ENCODE measurements around the gene KIRREL3.

KIRREL3 gene

GRCh38 chr11:126456783-126457542 lies 543.6 kb downstream of the KIRREL3 start:
- DNase-seq: no peak

GRCh38 chr11:126456089-126456488 lies 544.5 kb downstream of the KIRREL3 start:
- no peak for DNase-seq

DNA sequence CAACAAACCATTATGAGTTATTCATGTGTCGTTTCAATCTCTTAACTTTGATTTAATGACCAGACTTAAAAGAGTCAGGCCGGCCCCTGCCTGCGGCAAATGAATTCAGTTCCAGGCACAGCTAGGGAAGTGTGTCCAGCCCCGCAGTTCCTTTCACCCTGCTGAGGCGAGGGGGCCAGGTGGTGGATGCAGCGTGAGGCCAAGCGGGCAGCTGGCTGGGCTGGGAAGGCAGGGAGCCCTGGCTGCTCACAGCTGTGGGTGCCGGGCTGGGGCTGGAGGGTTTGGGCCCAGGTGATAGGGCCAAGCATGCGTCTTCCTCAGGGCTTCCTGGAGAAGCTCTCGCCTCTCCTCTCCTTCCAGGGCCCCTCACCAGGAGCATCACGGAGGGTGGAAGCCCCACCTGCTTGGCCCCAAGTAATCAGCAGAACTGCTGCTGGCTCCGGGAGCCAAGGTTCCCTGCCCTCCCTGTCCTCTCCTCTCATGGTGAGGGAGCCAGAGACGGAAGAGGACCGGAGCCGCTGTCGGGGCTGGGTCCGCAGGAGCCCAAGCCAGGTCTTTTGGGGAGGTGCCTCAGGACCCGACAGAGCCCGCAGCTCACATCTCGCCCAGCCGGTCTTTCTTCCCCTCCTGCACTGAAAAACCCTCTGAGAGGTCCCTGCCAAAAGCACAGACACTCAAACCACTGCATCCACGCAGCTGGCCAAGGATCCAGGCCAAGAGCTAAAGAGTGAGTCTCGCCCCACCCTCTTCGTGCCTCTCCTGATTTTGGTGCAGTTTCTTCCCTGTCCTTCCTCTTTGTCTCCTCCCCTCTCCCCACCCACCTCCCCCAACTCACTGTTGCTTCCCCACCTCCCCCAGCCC lies 548.1 kb downstream of the KIRREL3 start:
- no peak for DNase-seq

GRCh38 chr11:126451211-126451802 lies 549.3 kb downstream of the KIRREL3 start:
- DNase-seq: no peak

DNA sequence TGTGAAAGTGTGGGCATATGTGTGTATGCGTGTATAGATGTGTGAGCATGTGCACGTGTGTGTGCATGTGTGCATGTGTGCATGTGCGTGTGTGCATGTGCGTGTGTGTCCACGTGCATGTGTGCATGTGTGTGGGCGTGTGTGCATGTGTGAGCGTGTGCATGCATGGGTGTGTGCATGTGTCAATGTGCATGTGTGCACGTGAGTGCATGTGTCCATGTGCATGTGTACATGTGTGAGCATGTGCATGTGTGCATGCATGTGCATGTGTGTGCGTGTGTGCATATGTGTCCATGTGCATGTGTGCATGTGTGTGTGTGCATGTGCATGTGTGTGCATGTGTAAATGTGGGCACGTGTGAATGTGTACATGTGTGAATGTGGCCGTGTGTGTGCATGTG lies 549.8 kb downstream of the KIRREL3 start:
- no peak for DNase-seq

GRCh38 chr11:126450198-126450597 lies 550.4 kb downstream of the KIRREL3 start:
- no peak for DNase-seq

DNA sequence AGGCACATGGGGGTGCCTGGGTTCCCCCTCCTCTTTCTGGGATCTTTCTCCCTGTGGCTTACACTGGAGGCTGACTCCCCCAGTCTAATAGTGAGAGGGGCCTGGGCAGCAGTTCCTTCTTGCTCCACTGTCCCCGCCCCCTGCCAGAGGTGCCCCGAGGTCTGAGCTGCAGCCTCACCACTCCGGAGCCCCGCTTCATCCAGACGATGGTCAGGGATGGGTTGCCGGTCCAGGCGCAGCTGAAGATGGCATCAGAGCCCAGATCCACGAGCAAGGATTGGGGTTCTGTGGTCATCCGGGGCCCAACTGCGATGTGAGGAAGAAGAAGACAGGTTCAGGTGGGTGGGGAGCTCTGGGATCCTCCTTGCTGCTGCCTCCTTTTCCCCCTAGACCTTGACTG lies 554.0 kb downstream of the KIRREL3 start:
- DNase-seq: no peak

- no peak for DNase-seq
Observed at GRCh38 chr11:126444072-126444471, 556.5 kb downstream of the KIRREL3 start.

- DNase-seq: peak; percentile 22
Observed at GRCh38 chr11:126443120-126443519, 557.5 kb downstream of the KIRREL3 start.

- DNase-seq: peak; percentile 58
Observed at GRCh38 chr11:126440792-126441514, 559.6 kb downstream of the KIRREL3 start.

DNA sequence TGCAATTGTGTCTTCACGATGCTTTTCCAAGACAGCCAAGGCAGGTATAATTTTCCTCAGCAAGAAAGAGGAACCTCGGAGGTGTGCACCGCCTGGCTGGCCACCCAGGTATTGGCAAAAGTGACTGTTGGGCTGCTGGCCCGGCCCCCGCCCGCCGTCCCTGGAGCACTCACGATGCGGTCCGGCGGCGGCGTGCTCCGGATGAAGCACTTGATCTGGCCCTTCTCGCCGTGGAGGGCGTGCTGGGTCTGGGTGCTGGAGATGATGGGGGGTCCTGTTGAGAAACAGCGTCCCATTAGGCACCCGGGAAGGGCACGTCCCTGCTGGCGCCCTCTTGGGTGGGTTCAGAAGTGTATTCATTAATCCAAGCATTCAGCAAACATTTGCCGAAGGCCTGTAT lies 560.3 kb downstream of the KIRREL3 start:
- DNase-seq: no peak

DNA sequence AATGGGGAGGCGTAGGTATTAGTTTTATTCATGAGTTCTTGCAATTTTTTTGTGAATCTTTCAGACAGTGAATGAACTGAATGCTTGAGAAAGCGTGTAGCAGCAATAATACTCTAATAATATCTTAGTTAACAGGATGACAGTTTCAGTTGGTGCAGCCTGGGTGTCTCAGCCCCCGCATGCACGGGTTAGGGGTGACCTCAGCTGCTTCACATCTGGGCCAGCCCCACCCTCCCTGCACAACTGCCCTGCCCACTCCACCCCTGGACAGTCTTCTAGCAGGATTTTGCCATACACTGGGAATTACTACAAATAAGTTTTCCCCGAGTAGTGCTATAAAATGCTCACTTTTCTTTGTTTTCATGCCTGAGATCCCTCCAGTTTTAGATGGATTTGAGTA lies 561.9 kb downstream of the KIRREL3 start:
- DNase-seq: no peak

DNA sequence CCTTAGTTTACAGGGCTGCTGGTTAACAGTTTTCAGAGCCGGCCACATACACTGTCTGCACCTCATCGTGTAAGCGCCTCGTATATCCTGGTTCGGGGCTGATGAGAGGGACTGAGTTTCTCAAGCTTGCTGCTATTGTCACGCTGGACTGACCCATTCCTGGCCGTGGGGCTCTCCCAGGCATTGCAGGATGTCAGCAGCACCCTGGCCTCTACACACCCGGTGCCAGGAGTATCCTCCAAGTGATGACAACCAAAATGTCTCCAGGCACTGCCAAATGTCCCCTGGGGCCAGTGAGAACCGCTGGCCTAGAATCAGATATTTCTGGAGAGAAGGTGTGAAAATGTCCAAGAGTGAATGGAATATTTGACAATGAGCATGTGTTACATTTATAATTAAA lies 562.3 kb downstream of the KIRREL3 start:
- DNase-seq: no peak

- no peak for DNase-seq
Observed at GRCh38 chr11:126437731-126438130, 562.8 kb downstream of the KIRREL3 start.

DNA sequence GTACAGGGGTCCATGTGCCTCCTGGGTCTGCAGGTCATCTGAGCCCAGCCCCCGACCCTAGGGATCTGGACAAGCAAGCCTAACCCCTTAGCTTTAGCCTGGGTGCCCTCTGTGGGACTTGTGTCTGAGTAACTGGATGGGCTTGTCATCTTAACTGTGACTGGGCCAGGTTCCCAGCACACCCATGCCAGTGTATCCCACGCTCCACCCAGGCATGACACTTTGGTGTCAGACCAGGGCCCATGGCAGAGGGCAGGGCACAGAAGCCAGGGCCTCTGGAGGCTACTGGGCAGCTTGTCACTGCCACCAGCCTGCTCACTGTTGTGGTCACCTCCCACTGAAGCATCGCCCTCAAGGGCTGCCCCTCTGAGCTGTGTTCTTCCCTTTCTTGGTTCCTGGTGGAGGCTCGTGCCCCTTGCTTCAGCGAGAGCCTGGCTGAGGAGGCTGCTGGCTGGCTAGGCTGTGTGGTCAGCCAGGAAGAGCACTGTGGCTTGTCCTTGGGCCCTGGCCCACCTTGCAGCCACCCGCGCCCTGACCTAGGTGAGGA lies 564.3 kb downstream of the KIRREL3 start:
- no peak for DNase-seq

DNA sequence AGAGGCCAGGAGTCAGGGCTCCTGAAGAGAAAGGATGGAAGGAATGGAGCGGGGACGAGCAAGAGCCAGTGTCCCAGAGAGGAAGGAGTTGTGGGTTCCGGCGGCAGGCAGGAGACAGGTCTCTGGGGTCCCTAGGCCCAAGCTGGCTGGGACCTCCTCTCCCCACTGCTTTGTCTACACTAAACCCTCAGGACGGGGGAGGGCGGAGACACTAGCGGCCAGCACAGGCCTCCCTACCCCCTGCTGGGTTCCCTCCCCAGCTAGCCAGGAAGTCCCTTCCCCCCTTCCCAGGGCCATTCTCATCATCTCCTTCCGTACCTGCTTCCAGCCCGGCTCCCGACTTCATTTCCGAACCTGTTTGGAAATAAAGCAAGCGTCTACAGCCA lies 565.6 kb downstream of the KIRREL3 start:
- DNase-seq: no peak

DNA sequence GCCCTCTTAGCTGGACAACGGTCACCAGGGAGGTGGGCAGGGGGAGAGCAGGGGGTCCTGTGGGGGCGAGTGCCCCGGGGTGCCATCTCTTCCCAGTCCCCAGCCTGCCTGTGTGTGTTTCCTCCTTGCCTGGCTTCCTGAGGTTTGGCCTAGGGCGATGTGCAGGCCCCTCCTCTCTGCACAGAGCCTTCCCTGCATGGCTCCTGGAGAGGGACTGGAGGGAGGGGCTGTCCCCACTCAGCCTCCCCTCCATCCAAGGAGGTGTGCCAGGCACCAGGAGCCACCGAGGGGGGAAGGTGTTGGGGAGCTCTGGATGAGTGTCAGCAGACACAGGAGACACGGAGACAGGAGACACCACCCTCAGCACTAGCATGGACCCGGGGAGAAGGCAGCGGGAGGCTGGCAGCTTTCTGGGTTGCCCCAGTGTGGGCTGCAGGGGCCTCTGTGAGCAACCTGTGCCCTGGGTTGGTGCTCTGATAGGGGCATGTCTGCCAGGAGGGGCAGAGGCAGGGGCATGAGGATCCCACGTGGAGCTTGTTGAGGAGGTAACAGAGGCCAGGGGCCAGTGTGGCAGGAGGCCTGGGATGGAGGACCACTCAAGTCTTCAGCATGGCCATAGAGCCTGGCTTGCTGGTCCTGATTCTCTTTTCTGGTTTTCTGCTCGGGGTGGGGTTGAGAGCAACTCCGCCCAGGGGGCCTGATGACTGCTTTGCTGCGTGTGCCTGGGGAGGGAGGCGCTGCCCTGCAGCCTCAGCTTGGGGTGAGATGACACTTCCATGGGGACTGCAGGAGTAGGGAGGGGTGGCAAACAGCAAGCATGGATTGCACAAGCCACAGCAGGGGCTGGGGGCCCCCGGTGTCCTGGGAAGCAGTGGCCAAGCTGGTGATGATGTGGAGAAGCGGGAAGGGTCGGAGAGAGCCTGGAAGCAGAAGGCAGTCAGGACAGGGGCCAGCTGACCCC lies 566.3 kb downstream of the KIRREL3 start:
- DNase-seq: no peak

DNA sequence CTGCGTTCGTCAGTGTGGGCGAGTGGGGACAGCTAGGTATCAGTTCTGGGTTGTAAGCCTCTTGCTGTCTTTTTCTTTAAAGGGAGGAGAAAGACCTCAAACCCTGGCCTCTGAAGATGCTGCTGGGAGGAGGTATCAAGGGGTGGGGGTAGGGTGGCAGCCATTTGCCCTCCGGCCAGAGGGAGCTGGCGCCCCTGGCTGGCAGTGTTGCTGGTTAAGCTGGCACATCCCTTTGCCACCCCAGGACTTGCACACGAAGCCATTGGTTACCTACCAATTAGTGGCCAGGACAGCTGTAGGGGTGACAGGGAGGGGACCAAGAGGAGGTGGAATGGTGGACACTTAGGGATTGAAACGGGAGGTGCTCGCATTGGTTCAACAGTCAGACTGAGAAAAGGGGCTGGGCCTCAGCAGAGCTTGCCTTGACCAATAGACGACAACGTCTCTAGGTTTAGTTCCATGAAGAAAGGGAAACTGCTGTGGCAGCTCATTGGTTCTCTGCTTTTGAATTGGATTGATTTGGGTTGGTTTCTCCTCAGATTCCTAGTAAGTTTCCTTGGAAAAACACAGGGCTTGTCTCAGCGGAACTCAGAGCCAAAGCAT lies 567.2 kb downstream of the KIRREL3 start:
- no peak for DNase-seq

- DNase-seq: no peak
Observed at GRCh38 chr11:126432525-126432924, 568.0 kb downstream of the KIRREL3 start.

DNA sequence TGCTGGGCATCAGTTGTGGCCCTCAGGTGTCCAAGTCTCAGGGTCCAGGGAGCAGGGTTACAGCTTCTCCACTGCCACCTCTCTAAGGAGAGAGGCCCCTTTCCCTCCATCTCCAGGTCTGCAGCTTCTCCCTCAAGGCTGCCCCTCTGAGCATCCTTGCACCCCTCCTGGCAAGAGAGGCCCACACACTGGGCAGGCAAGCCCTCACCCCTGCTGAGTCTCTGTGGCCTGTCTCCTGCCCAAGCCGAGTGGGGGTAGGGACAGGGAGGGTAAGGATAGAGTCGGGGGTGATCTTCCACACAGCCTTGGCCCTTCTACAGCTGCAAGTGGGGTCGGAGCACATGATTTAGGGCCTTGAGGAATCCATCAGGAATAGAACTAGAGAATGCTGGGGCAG lies 568.5 kb downstream of the KIRREL3 start:
- no peak for DNase-seq

GRCh38 chr11:126431401-126432064 lies 569.0 kb downstream of the KIRREL3 start:
- no peak for DNase-seq
